Liver (tissue), 3 donors: Measurements from ENCODE around the gene TNF.

Source experiments
- EGR1 ChIP-seq, 2 donors: IDR thresholded peaks; 2 replicates each; pipeline ENCODE4 v1.6.1; 2016 to 2018; ENCODE audit warnings: antibody characterized with exemption in 2 of 2, low read depth in 2 of 2
- FOXA1 ChIP-seq: IDR thresholded peaks from 2 replicates; pipeline ENCODE4 v1.6.1; 2016; ENCODE audit warnings: antibody characterized with exemption
- NR2F2 ChIP-seq: IDR thresholded peaks from 2 replicates; pipeline ENCODE4 v1.6.1; 2016; ENCODE audit warnings: antibody characterized with exemption
- TF ChIP-seq, protein P1 (sequence below): fragments of 150-350 bp; IDR thresholded peaks from 2 replicates; pipeline ENCODE4 v1.5.1; 2017; ENCODE audit warnings: improper control_type of control experiment, low read depth, low read length; ENCODE audit not compliant: missing input control
- donor health status: healthy.
- donor health status: healthy.

DNA sequence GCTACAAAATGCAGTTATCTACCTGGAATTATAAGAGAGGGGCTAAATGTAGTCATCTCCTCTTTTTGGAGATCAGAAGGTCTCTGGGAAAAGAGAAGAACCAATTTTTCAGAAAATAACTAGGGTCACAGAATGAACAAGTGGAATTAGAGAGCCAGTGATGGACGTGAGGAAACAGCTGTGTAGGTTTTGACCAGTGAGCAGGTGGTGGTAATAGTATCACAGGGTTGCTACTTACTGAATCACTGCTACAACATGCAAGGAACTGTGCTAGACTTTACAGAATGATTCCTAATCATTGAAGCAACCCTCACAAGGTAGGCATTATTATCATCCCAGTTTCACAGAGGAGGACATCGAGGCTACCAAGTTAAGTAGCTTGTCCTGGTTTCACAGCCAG lies 30.7 kb upstream of the TNF start:
- TF ChIP-seq EGR1 (IDR thresholded peaks at IDR 0.05; ENCODE audit: low read depth in 2 of 2) (no peak), NR2F2 (no peak), FOXA1 (no peak)
- TF ChIP-seq, protein P1, sequence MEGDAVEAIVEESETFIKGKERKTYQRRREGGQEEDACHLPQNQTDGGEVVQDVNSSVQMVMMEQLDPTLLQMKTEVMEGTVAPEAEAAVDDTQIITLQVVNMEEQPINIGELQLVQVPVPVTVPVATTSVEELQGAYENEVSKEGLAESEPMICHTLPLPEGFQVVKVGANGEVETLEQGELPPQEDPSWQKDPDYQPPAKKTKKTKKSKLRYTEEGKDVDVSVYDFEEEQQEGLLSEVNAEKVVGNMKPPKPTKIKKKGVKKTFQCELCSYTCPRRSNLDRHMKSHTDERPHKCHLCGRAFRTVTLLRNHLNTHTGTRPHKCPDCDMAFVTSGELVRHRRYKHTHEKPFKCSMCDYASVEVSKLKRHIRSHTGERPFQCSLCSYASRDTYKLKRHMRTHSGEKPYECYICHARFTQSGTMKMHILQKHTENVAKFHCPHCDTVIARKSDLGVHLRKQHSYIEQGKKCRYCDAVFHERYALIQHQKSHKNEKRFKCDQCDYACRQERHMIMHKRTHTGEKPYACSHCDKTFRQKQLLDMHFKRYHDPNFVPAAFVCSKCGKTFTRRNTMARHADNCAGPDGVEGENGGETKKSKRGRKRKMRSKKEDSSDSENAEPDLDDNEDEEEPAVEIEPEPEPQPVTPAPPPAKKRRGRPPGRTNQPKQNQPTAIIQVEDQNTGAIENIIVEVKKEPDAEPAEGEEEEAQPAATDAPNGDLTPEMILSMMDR: no peak
